ENCODE measurements around the gene CFAP298.

DNA sequence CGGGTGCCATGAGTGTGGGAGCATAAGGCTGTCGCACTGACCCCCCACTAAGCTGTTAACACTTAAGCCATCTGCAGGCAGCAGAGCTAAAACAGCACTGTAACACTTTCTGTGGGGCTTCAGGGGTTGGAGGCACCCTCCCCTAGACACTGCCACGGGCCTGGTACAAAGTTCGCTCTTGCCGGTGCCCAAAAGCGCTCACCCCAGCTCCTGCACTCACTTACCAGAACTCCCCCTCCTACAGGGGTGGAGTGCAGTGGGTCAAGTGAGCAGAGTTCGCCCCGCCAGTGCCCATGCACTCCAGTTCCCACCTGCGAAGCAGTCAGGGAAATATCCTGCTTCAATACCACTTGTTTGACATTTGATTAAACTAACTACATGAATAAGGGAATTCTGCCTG lies 46.3 kb upstream of the CFAP298 start:
- TF ChIP-seq POLR2A (IDR thresholded peaks at IDR 0.05) = no peak
- TF ChIP-seq, protein P1, sequence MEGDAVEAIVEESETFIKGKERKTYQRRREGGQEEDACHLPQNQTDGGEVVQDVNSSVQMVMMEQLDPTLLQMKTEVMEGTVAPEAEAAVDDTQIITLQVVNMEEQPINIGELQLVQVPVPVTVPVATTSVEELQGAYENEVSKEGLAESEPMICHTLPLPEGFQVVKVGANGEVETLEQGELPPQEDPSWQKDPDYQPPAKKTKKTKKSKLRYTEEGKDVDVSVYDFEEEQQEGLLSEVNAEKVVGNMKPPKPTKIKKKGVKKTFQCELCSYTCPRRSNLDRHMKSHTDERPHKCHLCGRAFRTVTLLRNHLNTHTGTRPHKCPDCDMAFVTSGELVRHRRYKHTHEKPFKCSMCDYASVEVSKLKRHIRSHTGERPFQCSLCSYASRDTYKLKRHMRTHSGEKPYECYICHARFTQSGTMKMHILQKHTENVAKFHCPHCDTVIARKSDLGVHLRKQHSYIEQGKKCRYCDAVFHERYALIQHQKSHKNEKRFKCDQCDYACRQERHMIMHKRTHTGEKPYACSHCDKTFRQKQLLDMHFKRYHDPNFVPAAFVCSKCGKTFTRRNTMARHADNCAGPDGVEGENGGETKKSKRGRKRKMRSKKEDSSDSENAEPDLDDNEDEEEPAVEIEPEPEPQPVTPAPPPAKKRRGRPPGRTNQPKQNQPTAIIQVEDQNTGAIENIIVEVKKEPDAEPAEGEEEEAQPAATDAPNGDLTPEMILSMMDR (IDR thresholded peaks at IDR 0.05) = no peak

All from Peyer's patch (tissue), 4 donors.